GM21619 (cell line): ENCODE data around the gene TEAD3.
A peak's percentile ranks its signal among the peaks of the same experiment; 100 is the strongest.

ENCODE experiments used
- ATAC-seq: cut with Tn5 transposase; IDR thresholded peaks from one replicate; pipeline ENCODE4 v1.9.1; 2021; ENCODE audit not compliant: unreplicated experiment

The TEAD3 gene

DNA sequence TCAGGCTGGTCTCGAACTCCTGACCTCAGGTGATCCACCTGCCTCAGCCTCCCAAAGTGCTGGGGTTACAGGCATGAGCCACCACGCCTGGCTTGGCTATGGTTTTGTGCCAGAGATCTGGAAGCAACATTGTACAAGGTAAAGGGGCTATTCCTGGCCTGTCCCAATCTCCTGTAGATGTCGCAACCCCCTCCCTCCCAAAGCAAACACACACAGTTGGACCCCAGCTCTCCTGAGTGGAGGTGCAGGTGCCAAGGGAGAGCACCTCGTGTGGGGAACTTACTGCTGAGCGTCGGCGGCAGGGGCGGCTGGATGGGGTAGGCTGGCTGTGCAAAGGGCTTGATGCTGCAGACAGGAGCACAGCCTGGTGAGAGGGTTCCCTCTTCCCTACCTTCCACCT, 19.9 kb downstream of the TEAD3 start:
- ATAC-seq = no peak

DNA sequence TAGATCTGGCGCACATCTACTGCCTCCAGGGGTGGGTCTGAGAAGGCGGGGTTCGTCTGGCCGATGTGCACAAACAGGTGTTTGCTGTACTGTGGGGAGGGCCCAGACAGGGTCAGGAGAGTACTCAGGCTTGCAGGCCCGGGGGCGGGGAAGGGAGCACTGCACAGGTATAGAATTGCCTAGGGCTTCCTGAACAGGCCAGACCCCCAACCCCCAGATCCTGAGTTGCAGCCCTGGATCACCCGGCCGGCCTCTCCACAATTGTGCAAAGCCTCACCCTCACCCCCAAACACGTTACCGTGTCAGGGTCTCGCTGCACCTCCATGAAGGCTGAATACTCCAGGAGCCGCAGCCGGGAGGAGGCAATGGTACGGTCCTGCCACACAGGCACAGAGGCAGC, 20.9 kb downstream of the TEAD3 start:
- no peak for ATAC-seq

DNA sequence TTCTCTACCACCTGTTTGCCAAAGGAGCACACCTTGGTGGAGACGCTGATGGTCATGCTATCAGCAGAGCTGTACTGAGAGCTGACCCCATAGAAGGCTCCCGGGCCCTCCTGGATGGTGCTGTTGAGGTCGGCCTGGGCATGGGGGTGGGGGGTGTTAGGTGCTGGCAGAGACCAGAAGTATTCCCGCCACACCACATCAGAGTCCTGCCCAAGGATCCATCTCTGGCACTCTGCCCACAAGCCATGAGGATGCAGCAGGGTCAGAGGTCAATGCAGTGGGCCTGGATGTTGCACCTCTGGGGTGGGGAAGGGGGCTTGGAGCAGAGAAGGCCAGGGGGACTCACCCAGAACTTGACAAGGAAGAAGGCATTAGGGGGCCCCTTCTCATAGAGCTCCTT, 21.3 kb downstream of the TEAD3 start:
- no peak for ATAC-seq

DNA sequence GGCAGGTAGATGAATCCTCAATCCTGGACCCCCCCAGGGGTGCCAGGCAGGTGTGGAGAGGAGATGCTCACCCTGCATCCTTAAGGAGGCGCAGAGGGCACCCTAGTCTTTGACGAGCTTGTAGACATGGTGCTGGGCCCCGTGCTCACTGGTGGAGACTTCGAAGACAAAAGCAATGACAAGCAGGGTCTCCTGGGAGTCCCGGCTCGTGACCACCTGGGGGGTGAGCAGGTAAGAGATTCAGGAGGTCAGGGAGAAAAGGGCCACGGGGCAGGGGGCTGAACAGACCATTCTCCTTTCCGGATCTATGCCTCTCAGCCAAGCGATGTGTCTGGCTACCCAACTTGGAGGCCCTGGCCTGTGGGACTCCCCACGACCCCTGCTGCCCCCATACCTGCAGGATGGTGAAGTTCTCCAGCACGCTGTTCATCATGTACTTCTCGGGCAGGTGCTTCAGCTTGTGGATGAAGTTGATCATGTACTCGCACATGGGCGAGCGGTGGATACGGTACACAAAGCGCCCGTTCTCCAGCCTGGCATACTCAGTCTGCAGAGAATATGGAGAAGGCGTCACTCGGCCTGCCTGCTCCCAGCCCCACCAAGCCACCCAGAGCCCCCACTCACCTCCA, 21.8 kb downstream of the TEAD3 start:
- ATAC-seq = no peak

DNA sequence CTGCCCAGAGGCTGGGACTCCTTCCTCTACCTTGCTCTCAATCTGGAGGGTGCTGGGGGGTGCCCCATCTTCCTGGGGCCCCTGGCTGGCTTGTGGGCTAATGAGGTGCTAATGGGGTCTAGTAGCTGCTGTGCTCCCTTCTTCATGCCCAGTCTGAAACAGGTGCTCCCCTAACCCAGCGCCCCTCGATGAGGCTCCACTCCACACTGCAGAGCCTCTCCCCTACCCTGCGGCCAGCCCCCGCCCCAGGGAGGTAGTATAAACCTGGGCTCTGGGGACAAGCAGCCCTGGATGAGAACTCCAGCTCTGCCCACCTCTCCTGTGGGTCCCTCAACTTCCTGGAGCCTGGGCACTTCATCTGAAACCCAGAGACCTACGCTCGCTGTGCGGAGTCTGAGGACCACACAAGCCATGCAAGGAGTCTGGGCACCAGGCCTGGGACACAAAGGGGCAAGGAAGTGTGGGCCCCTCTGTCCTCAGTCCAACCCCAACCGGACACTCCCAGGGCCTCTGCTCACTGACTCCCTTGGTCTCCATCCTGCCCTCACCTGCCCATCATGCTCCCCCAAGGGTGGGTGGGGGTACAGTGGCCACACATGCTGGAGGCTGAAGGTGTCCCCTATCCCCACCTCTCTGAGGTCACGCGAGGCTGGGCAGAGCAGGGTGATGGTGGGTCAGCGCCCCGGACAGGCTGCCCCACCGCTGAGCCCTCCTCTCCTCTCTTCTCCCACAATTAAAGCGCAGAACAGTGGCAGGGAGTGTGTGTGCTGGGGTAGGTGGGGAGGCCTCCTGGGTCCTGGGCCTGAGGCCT, 22.5 kb downstream of the TEAD3 start:
- no peak for ATAC-seq

DNA sequence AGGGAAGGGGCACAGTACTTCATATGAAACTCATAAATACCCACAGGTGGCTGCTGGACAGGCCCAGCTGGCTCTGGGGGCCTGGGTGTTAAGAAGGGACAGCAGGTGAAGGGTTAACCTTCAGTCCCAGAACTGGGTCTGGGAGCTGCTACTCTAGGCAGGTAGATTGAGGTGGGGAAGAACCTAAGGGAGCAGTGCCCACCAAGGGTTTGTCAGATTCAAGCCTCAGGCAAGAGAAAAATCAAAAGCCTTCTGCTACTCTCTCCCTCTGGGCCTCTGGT, 23.1 kb downstream of the TEAD3 start:
- no peak for ATAC-seq

DNA sequence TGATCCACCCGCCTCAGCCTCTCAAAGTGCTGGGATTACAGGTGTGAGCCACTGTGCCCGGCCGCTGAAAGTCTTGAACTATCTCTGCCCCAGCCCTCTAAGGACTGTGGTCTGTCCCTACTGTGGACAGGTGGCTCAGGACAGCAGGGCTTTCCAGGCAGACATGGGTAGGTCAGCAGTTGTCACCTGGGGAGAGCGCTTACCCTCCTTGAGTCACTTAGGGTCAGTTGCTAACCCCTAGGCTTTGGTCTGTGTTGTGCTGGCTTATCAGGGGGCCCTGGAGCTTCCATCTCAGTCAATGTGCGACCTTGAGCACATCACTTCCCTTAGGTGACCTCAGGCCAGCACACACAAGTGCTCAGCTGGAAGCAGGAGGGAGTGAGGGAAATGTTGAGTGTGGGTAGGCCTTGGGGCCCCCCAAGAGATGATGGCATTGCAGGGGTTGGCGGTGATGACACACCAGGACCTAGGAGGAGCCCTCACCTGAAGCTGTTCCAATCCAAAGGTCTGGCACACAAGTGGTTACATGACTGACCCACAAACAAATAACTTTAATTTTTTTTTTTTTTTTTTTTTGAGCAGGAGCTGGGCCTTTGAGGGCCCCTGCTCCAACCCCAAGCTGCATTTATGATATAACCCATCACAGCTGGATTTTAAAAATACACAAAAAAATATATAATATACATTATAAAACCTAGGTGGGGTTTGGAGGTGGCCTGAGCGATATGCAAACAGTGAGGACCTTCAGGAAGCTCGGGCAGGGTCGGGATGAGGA, 23.6 kb downstream of the TEAD3 start:
- no peak for ATAC-seq

DNA sequence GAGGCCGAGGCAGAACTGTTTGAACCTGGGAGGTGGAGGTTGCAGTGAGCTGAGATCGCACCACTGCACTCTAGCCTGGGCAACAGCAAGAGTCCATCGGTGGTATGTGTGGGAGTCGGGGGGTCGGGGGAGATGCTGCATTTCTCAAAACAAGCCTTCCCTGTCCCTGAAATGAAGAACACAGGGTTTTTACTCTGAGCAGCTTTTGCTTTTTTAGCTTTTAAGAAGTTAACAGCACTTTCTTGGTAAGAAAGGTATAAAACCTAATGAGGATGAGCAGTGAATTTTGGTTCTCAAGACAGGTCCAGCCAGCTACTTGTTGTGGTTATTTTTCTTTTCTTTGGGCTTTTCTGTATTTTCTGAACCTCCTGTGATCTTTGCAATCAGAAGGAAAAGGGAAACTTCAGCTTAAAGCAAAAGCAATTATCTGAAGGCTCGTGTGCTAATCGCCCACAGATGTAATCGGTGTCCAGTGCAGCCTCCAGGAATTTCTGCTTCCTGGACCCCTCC, 25.0 kb downstream of the TEAD3 start:
- ATAC-seq = no peak

DNA sequence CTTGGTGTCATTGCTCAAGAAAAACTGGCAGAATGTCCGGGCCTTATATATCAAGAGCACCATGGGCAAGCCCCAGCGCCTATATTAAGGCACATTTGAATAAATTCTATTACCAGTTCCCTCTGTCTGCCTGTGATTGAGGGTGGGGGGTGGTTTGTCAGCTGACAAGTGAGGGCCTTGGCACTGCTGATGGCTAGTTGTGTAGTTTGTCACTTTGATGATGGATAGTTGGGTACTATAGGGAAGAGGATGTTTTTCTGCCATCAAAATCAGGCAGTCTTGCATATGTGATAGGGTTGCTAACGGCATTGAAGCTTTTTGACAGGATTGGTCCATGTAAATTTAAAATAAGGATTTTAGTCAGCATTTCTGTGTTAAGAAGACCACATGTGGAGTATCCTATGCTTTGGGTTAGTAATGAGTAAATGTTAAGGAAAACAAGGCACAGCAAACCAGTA, 26.2 kb downstream of the TEAD3 start:
- no peak for ATAC-seq

DNA sequence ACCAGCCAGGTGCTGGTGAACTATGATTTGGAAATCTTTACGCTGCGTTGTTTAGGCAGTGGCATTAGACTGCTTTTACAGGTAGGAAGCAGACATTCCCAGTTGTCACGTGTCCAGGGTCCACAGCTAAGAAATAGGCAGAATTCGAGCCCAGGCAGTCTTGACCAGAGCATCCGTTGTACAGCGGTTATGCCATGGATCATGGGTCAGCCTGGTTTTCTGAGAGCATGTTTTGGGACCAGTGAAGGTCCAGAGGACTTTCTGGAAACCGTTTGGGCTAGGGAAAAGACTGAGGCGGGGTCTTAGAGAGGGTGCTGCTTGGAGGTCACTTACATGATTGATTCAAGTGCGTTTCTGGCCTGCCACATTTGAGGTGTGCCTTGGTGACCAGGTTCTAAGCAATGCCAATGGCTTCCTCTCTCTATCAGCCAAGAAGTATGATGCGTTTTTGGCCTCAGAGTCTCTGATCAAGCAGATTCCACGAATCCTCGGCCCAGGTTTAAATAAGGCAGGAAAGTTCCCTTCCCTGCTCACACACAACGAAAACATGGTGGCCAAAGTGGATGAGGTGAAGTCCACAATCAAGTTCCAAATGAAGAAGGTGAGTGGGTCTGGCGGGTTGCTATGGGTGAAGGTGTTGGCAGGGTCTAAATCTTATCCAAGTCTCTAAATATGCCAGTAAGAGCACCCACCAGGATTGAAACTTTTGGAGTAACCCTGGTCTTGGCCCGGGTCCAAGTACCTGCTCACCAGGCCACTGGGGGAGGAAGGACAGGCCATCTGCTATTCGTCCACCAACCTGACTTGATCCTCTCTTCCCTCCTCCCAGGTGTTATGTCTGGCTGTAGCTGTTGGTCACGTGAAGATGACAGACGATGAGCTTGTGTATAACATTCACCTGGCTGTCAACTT, 26.9 kb downstream of the TEAD3 start:
- ATAC-seq = no peak

DNA sequence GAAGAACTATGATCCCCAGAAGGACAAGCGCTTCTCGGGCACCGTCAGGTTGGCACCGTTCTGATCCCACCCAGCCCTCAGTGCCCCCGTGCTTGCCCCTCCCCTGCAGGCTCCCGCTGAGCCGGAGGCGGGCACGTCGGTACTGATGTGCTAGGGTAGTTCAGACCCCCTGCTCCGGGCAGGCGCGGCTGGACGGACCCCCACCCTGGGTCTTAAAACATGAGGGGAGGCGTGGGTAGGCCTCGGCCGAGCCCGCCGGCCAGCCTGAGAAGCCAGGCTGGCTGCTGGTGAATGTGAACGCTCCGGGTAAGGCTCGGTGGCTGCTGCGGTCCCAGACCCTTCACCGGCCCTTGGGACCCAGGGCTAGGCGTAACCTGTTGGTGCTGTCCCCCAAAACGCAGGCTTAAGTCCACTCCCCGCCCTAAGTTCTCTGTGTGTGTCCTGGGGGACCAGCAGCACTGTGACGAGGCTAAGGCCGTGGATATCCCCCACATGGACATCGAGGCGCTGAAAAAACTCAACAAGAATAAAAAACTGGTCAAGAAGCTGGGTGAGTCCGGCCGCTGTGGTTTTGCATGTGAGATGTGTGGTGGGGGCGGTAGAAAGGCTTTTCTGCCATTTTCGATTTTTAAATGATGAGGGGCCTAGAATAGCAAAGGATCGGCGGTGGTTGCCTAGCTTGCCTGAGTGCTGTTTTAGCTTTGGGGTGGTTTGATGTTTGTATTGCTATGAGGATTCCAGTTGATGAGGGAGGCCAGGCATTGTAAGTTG, 27.7 kb downstream of the TEAD3 start:
- ATAC-seq = peak; percentile 9

DNA sequence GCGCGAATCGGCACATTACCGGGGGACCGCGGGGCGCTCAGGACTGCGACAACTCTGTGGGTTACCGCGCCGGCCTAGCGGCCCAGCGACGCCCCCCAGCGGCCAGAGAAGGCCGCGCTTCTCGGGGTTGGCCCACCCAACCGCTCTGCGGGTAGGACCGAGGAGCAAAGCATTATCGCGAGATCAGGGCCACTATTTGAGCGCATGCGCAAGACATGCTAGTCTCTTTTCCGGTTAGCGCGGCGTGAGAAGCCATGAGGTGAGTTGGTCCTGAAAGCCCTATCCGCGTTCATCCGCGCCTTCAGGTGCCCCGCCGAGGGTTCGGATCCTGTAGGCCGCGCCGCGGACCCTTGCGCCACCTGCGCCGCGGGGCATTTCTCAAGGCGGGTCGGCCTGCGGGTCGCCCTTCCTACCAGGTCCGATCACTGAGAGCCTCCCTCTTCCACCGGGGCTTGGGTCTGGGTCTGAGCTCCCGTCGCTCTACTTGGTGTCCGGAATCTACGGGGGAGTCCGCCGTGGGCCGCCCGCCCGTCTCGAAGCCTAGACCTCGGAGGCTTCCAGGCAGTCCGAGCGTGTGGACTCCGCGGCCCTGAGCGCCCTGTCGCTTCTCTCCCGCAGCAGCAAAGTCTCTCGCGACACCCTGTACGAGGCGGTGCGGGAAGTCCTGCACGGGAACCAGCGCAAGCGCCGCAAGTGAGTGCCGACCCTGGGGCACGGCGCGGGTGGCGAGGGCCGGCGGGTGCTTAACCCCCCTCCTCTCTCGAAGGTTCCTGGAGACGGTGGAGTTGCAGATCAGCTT, 28.5 kb downstream of the TEAD3 start, which contains the start of gene RPL10A:
Gene RPL10A, plus strand, starts transcription at position 221 of the 799 bp plus-strand sequence. Its CDS starts 34 bp downstream, at position 255.
- ATAC-seq = peak; percentile 70

DNA sequence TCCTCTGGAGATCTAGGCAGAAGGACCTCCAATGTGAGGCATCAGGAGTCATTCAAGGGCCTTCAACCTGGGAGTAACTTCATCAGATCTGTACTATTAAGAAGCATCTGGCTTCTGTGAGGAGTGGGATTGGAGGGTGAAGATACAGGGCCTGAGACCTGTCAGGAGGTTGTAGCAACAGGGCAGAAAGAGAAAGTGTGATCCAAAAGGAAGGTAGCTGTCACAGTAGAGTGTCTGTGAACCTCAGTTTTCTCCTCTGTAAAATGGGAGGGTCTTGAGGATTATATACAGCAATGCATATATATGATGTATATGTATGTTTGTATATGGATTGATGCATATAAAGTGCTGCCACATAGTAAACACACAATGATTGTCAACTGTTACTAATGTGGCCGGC, 31.2 kb downstream of the TEAD3 start:
- no peak for ATAC-seq

DNA sequence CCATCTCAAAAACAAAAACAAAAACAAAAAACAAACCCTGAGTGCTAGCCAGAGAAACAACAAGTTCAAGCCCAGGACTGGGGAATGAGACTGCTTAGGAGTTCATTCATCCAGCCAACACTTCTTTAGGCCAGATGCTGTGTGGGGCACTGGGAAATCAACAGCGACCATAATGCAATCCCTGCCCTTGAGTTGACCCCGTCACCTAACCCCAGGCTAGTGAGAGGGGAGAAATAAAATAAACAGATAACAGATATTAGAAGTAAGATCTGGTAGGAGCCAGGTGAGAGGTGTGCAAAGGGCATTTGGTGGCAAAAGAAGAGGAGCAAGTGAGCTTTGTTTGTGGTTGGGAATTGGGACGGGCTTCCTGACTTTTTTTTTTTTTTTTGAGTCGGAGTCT, 33.6 kb downstream of the TEAD3 start:
- no peak for ATAC-seq

DNA sequence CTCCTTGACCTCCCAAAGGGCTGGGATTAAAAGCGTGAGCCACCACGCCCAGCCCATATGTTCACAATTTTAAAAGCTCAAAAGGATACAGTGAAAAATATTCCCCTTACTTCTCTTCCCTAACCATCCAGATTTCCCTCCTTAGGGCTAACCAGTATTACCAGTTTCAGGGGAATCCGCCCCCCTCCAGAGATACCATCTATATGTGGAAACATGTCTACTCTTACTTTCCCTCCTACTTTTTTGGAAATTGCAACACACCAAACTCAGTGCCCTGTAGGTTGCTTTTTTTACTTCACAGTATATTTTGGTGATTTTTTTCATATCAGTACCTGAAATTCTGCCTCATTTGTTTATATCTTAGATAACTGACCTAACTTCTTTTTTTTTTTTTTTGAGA, 35.6 kb downstream of the TEAD3 start:
- no peak for ATAC-seq

DNA sequence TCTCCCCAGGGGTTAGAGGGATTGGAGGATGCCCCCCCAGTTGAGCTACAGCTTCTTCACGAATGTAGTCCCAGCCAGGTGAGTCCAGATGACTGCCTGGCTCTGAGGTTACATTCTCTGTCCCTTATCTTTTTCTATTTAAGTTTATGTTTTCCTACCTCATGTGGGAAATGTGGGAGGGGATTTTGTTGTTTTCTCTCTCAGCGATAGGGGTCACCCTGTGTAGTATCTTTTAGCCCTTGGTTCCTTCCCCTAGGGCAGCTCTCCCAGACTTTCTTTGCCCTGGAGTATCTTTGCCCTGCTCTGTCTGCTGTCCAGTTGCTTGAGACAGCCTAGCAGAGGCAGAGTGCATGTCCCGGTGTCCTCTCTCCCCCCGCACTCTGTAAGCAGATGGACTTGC, 39.0 kb downstream of the TEAD3 start:
- no peak for ATAC-seq

DNA sequence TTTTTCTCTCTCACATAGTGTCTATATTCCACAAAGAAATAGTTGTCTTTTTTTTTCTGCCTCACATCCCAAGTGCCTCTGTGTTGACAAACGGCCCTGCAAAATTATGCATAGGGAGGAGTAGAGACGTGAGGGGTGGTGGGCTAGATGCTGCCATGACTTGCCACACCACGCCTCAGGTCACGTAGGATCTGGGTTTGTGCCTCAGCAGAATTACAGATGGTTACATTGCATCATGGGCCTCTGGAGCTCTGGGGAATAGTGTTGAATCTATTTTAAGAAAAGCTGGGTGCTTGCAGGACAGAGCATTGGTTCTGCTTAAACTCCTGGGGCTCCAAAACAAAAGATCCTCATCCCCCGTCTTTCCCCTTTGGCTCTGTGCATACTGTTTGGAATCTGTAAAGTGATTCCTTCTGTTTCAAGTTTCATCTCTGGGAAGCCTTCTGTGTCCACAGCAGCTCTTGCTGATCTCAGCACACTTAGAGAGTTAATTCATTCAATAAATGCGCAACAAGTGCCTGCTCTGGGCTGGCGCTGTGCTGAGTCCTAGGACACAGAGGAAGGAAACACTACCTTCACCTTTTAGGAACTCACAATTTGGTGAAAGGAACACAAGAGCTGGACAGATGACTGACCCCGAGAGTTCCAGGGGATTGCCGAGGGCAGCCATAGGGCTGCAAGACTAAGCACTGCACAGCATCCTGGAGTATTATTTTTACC, 42.3 kb downstream of the TEAD3 start:
- ATAC-seq = no peak

DNA sequence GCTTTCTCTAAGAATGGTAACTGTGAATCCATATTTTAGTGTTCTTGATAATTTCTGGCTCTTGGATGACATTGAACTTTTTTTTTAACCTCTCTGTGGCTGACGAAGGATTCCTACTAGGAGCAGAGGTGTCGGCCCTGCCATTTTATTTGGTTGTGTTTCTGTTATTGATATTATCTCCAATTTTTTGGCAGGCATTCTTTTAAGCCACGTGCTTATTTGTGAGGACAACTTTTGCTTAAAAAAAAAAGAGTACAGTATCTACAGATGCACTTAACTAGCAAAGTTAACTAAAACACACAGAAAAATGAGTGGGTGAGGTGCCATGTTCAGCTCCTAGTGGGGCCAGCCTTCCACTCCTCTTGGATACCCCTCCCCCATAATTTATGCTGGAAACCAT, 43.6 kb downstream of the TEAD3 start:
- ATAC-seq = no peak
